Measurements from ENCODE around the gene ANKS1B.

The ANKS1B gene

GRCh38 chr12:99834710-99835109, 150.0 kb downstream of the ANKS1B start:
- H3K9ac ChIP-seq: no peak overlapping the region
- no peaks in the 10 kb centered on the region for H3K27me3 ChIP-seq (ENCODE audit: control insufficient read depth, insufficient read depth, low read length)
- no peaks in the 10 kb centered on the region for H3K36me3 ChIP-seq (ENCODE audit: control insufficient read depth, insufficient read depth, low read length)
- H3K9me3 ChIP-seq (ENCODE audit: control insufficient read depth, low read length): no peaks in the 10 kb centered on the region
- TF ChIP-seq, protein P1, sequence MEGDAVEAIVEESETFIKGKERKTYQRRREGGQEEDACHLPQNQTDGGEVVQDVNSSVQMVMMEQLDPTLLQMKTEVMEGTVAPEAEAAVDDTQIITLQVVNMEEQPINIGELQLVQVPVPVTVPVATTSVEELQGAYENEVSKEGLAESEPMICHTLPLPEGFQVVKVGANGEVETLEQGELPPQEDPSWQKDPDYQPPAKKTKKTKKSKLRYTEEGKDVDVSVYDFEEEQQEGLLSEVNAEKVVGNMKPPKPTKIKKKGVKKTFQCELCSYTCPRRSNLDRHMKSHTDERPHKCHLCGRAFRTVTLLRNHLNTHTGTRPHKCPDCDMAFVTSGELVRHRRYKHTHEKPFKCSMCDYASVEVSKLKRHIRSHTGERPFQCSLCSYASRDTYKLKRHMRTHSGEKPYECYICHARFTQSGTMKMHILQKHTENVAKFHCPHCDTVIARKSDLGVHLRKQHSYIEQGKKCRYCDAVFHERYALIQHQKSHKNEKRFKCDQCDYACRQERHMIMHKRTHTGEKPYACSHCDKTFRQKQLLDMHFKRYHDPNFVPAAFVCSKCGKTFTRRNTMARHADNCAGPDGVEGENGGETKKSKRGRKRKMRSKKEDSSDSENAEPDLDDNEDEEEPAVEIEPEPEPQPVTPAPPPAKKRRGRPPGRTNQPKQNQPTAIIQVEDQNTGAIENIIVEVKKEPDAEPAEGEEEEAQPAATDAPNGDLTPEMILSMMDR (IDR thresholded peaks at IDR 0.05): no peak
- no peak overlapping the region for H3K27ac ChIP-seq
- no peak overlapping the region for H3K4me3 ChIP-seq (ENCODE audit: low read depth, low read length)
- no peaks in the 10 kb centered on the region for H3K4me1 ChIP-seq
- no peak overlapping the region for H2AFZ ChIP-seq
- H3K79me2 ChIP-seq: no peaks in the 10 kb centered on the region
- H3K4me2 ChIP-seq (ENCODE audit: low read length): no peak overlapping the region

DNA sequence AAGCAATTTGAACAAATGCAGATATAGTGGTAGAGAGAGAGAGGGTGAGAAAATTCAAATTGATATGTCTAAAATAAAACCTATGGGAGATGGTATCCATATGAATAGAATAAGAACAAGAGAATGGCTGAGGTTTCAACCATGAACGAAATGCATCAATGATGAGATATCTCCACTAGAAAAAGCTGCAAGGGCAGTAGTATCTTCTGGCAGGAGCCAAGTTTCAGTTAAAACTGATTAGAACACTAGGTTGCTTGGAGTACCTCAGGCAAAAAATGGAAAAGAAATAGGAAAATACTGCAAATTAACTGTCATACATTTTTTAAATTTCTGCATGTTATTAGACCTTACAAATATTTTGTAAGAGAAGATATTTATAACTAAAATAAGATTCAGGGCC, 151.3 kb downstream of the ANKS1B start:
- H3K27me3 ChIP-seq (ENCODE audit: control insufficient read depth, insufficient read depth, low read length): no peaks in the 10 kb centered on the region
- H3K27ac ChIP-seq: no peak overlapping the region
- H3K36me3 ChIP-seq (ENCODE audit: control insufficient read depth, insufficient read depth, low read length): no peaks in the 10 kb centered on the region

GRCh38 chr12:99824900-99825542, 159.7 kb downstream of the ANKS1B start:
- Histone ChIP-seq H3K27me3 (ENCODE audit: control insufficient read depth, insufficient read depth, low read length) (no peaks in the 10 kb centered on the region), H3K4me1 (no peaks in the 10 kb centered on the region), H3K9me3 (ENCODE audit: control insufficient read depth, low read length) (no peaks in the 10 kb centered on the region), H3K4me3 (ENCODE audit: low read depth, low read length) (no peak overlapping the region), H3K4me2 (ENCODE audit: low read length) (no peak overlapping the region), H2AFZ (no peak overlapping the region), H3K27ac (no peak overlapping the region), H3K79me2 (no peaks in the 10 kb centered on the region), H3K9ac (no peak overlapping the region), H3K36me3 (ENCODE audit: control insufficient read depth, insufficient read depth, low read length) (no peaks in the 10 kb centered on the region)
- TF ChIP-seq, protein P1 (IDR thresholded peaks at IDR 0.05): no peak

More for the DNA sequence above, 151.3 kb downstream of the ANKS1B start:
- no peaks in the 10 kb centered on the region for H3K9me3 ChIP-seq (ENCODE audit: control insufficient read depth, low read length)
- no peak overlapping the region for H3K4me2 ChIP-seq (ENCODE audit: low read length)
- no peak overlapping the region for H3K4me3 ChIP-seq (ENCODE audit: low read depth, low read length)
- H3K79me2 ChIP-seq: no peaks in the 10 kb centered on the region
- H3K9ac ChIP-seq: no peak overlapping the region
- H2AFZ ChIP-seq: no peak overlapping the region
- TF ChIP-seq, protein P1 (IDR thresholded peaks at IDR 0.05): no peak
- no peaks in the 10 kb centered on the region for H3K4me1 ChIP-seq

DNA sequence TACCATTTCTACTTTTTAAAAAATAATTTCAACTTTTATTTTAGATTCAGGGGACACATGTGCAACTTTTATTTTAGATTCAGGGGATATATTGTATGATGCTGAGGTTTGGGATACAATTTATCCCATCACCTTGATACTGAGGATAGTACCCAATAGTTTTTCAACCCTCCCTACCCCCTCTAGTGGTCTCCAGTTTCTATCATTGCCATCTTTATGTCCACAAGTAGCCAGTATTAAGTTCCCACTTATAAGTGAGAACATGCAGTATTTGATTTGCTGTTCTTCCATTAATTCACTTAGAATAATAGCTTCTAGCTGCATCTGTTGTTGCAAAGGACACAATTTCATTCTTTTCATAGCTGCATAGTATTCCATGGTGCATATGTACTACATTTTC, 162.5 kb downstream of the ANKS1B start:
- no peak overlapping the region for H3K9ac ChIP-seq
- TF ChIP-seq, protein P1 (IDR thresholded peaks at IDR 0.05): no peak

More for the DNA sequence above, 162.5 kb downstream of the ANKS1B start:
- no peaks in the 10 kb centered on the region for H3K9me3 ChIP-seq (ENCODE audit: control insufficient read depth, low read length)
- no peaks in the 10 kb centered on the region for H3K27me3 ChIP-seq (ENCODE audit: control insufficient read depth, insufficient read depth, low read length)
- H3K36me3 ChIP-seq (ENCODE audit: control insufficient read depth, insufficient read depth, low read length): no peaks in the 10 kb centered on the region
- H2AFZ ChIP-seq: no peak overlapping the region
- no peak overlapping the region for H3K4me2 ChIP-seq (ENCODE audit: low read length)
- H3K4me1 ChIP-seq: no peaks in the 10 kb centered on the region
- no peaks in the 10 kb centered on the region for H3K79me2 ChIP-seq
- H3K27ac ChIP-seq: no peak overlapping the region
- H3K4me3 ChIP-seq (ENCODE audit: low read depth, low read length): no peak overlapping the region

Measured in parathyroid adenoma (tissue), 2 donors.